Motor neuron (in vitro differentiated cells): Measurements from ENCODE around the gene PAQR5. TPM values are rescaled to one million over a fixed set of nuclear protein-coding genes. Genes with fewer than 3 reads are reported as not detected.
"Not testable (repeated sequence)": the region's sequence is repeated elsewhere in the genome, so short reads cannot be mapped to it uniquely, and the experiment has no call there.

ENCODE experiments used
- ATAC-seq, 8 experiments: fragments of 200-7000 bp; cut with Tn5 transposase; replicated peaks in 6 of 8; 2 replicates each; pipeline ENCODE4 v1.8.0; 2021; ENCODE audit warnings: mild to moderate bottlenecking in 8 of 8, moderate library complexity in 8 of 8
- H3K27ac ChIP-seq, 2 donors: fragments of 250-450 bp; sonication (Bioruptor Pico); 2 replicates each; pipeline ENCODE4 v1.9.0; 2021; ENCODE audit warnings: antibody characterized with exemption in 2 of 2, mild to moderate bottlenecking in 2 of 2, moderate library complexity in 1 of 2
- H3K4me1 ChIP-seq, 2 donors: fragments of 250-450 bp; sonication (Bioruptor Pico); replicated peaks in 1 of 2; 2 replicates each; pipeline ENCODE4 v1.6.1; 2021; ENCODE audit warnings: antibody characterized with exemption in 2 of 2, mild to moderate bottlenecking in 2 of 2, moderate library complexity in 1 of 2
- H3K4me3 ChIP-seq, 5 donors: fragments of 250-450 bp; sonication (Bioruptor Pico); 2 replicates each; pipeline ENCODE4 v1.9.0; 2021; ENCODE audit warnings: antibody characterized with exemption in 5 of 5, mild to moderate bottlenecking in 5 of 5, moderate library complexity in 4 of 5
- WGBS, 10 experiments: fragments of 450-650 bp; shearing (Covaris generic); methylation state at CpG; one replicate each; pipeline ENCODE4 v1.0.0; 2022; 5-methylcytosine and 5-hydroxymethylcytosine counted together
- in situ Hi-C, 9 experiments: fragments of 400-800 bp; cut with MboI; loops; one replicate each; pipeline ENCODE4 v1.15.0; 2021; ENCODE audit warnings: low sequenced_read_pairs in 9 of 9, low pct_unique_long_range_greater_than_20kb in 2 of 9; ENCODE audit not compliant: unreplicated experiment in 9 of 9
- total RNA-seq, 8 experiments: library from RNA; unstranded; fragments of 300-600 nt; gene quantifications; 2 replicates each; pipeline versions ENCODE4 v1.2.3 to v1.2.4, GENCODE V29; 2022

The PAQR5 gene
- total RNA-seq, 8 experiments from 2014 or later: 0.11 to 2.8 (median 0.62) TPM

- no peak overlapping the region for H3K4me3 ChIP-seq
- WGBS, 10 experiments: 88 to 100% (median 100%) methylated on average over 1 to 4 of the region's 4 CpGs
- H3K27ac ChIP-seq: no peak overlapping the region
- ATAC-seq: no peak
- H3K4me1 ChIP-seq: no peaks in the 10 kb centered on the region
- in situ Hi-C loops: no loop called here
Observed at GRCh38 chr15:69436951-69437350, 138.2 kb downstream of the PAQR5 start.

- Histone ChIP-seq H3K4me1 (no peaks in the 10 kb centered on the region), H3K4me3 (no peak overlapping the region), H3K27ac (no peak overlapping the region)
- in situ Hi-C loops: no loop called here
- no peak for ATAC-seq
- 88 to 100% (median 92%) methylated on average over 3 to 4 of the region's 4 CpGs; no CpG with 5 or more reads in 1 of the 10 experiments for WGBS, 10 experiments
Observed at GRCh38 chr15:69439623-69440022, 140.9 kb downstream of the PAQR5 start.

GRCh38 chr15:69443032-69443611 is 144.4 kb downstream of the PAQR5 start:
- in situ Hi-C loops: no loop called here
- Histone ChIP-seq H3K4me3 (no peak overlapping the region), H3K27ac (no peak overlapping the region), H3K4me1 (no peaks in the 10 kb centered on the region)
- WGBS, 10 experiments: 74 to 100% (median 91%) methylated on average over 1 to 5 of the region's 5 CpGs
- peak in 1 of 8 experiments; percentile 37 for ATAC-seq

DNA sequence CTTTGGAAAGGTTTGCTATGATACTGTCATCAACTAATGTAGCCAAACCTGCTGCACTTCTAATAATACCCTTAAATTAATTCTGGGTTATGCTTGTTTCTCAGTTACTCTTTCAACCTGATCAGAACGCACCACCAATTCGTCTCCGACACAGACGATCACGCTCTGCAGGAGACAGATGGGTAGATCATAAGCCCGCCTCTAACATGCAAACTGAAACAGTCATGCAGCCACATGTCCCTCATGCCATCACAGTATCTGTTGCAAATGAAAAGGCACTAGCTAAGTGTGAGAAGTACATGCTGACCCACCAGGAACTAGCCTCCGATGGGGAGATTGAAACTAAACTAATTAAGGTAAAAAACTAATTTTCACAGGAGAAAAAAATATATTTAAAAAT is 146.0 kb downstream of the PAQR5 start:
- no peak overlapping the region for H3K4me3 ChIP-seq
- no peak for ATAC-seq
- in situ Hi-C loops: no loop called here
- whole genome bisulfite sequencing, 10 experiments: 90 to 100% (median 99%) methylated on average over 1 to 7 of the region's 7 CpGs; no CpG with 5 or more reads in 1 of the 10 experiments
- H3K4me1 ChIP-seq: no peaks in the 10 kb centered on the region
- no peak overlapping the region for H3K27ac ChIP-seq

DNA sequence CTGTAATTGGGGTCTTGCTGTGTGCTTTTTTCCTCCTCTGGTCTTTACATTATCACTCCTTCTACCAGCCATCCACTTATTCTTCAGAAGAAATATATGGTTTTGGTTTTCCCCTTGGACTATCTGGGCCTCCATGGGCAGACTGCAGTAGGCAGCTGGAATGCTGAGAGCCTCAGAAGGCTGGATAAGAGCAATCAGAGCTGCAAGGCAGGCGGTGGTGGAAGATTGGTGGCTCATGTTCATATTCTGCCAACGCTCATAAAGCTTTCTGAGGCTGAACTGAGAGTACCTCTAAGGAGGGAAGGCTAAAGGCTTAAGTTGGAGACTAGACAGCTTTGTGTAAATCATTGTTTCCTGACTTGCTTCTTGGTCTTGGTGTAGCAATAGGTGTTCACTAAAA is 148.2 kb downstream of the PAQR5 start:
- WGBS, 10 experiments: 83 to 100% (median 100%) methylated on average over 1 to 2 of the region's 2 CpGs; no CpG with 5 or more reads in 4 of the 10 experiments
- Histone ChIP-seq H3K4me3 (no peak overlapping the region), H3K27ac (no peak overlapping the region), H3K4me1 (peaks cover 5 to 8% of the 10 kb centered on the region in 2 donors)
- in situ Hi-C loops: no loop called here
- ATAC-seq: peak in 1 of 8 experiments; percentile 26

DNA sequence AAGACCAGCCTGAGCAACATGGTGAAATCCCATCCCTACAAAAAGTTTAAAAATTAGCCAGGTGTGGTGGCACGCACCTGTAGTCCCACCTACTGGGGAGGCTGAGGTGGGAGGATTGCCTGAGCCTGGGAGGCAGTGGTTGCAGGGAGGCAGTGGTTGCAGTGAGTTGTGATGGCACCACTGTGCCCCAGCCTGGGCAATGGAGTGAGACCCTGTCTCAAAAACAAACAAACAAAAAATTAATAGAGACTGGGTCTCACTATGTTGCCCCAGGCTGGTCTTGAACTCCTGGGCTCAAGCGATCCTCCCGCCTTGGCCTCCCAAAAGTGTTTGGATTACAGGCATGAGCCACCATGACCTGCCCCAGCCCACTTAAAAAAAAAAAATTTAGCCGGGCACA is 151.5 kb downstream of the PAQR5 start:
- in situ Hi-C loops, H3K27ac ChIP-seq, ATAC-seq, H3K4me3 ChIP-seq: not testable (repeated sequence)
- peaks cover 17 to 24% of the 10 kb centered on the region in 2 donors for H3K4me1 ChIP-seq
- WGBS, 10 experiments: 80 to 100% (median 94%) methylated on average over 1 to 3 of the region's 4 CpGs; no CpG with 5 or more reads in 3 of the 10 experiments

GRCh38 chr15:69450968-69451695 is 152.4 kb downstream of the PAQR5 start:
- in situ Hi-C loops: no loop called here
- Histone ChIP-seq H3K4me1 (peaks cover 17 to 24% of the 10 kb centered on the region in 2 donors), H3K4me3 (peak overlapping the region in 2 of 5 donors; percentile 76 to 91), H3K27ac (no peak overlapping the region)
- ATAC-seq: no peak
- WGBS, 10 experiments: 81 to 100% (median 97%) methylated on average over 1 to 10 of the region's 12 CpGs; no CpG with 5 or more reads in 1 of the 10 experiments

GRCh38 chr15:69451951-69452691 is 153.4 kb downstream of the PAQR5 start:
- ATAC-seq: peak; percentile 21 to 55 (median 50)
- Histone ChIP-seq H3K27ac (peak overlapping the region; percentile 2 to 54), H3K4me3 (peak overlapping the region; percentile 63 to 91 (median 76)), H3K4me1 (peaks cover 17 to 24% of the 10 kb centered on the region in 2 donors)
- WGBS, 10 experiments: 2 to 40% (median 26%) methylated on average over 5 to 32 of the region's 32 CpGs
- in situ Hi-C loops: no loop called here

GRCh38 chr15:69452692-69453521 is 154.2 kb downstream of the PAQR5 start, which contains the start of gene RPLP1:
RPLP1 (plus strand) TSS chr15:69452818; CDS start chr15:69452949, 131 bp downstream.
- H3K27ac ChIP-seq: peak within 1 kb of the TSS; percentile 49 to 62
- WGBS, 10 experiments: 0 to 1% (median 0%) methylated on average over 2 to 27 of the region's 77 CpGs; no CpG with 5 or more reads in 3 of the 10 experiments
- in situ Hi-C loops: no loop called here
- H3K4me3 ChIP-seq: peak within 1 kb of the TSS; percentile 63 to 91 (median 76)
- peaks cover 17 to 24% of the 10 kb centered on the region in 2 donors for H3K4me1 ChIP-seq
- peak; percentile 84 to 98 (median 96) for ATAC-seq

DNA sequence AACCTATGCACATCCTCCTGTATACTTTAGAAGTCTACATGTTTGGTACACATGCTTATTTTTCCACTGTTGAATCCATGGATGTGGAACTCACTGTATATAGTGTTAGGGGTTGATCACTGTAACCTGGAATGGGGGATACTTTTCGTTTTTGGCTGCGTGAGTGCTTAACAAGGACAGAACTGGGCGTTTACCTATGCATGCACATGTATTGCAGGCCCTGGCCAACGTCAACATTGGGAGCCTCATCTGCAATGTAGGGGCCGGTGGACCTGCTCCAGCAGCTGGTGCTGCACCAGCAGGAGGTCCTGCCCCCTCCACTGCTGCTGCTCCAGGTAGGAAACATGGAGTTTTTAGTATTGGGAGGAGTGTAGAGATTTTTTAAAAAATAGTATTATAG is 156.2 kb downstream of the PAQR5 start:
- in situ Hi-C loops: no loop called here
- 0 to 69% (median 16%) methylated on average over 1 to 5 of the region's 5 CpGs; no CpG with 5 or more reads in 3 of the 10 experiments for WGBS, 10 experiments
- Histone ChIP-seq H3K4me1 (peaks cover 17 to 24% of the 10 kb centered on the region in 2 donors), H3K27ac (no peak overlapping the region), H3K4me3 (peak overlapping the region in 1 of 5 donors; percentile 1)
- peak in 2 of 8 experiments; percentile 1 to 34 for ATAC-seq

GRCh38 chr15:69456208-69457166 is 157.8 kb downstream of the PAQR5 start:
- Histone ChIP-seq H3K4me3 (no peak overlapping the region), H3K4me1 (peaks cover 14 to 20% of the 10 kb centered on the region in 2 donors), H3K27ac (no peak overlapping the region)
- ATAC-seq: no peak
- WGBS, 10 experiments: 81 to 100% (median 93%) methylated on average over 2 to 10 of the region's 13 CpGs
- in situ Hi-C loops: no loop called here
